IMR-90 (cell line): ENCODE data around the gene SLC26A1. TPM values are rescaled to one million over a fixed set of nuclear protein-coding genes. Genes with fewer than 3 reads are reported as not detected.

Experiments
- ATAC-seq: fragments of 200-7000 bp; cut with Tn5 transposase; 2 replicates; pipeline ENCODE4 v1.9.1; 2020; ENCODE audit warnings: low read depth, mild to moderate bottlenecking, moderate library complexity
- BruUV-seq: library from RNA; stranded (reverse); fragments of 400-500 nt; replicated peaks from 2 replicates; lab custom pipeline; 2021; lab: Mats Ljungman, UMichigan
- CTCF ChIA-PET: fragments of 300-600 bp; formaldehyde crosslinking; extraction: SDS; loops from one replicate; lab custom pipeline; 2021; ENCODE audit warnings: antibody characterized with exemption; lab: Yijun Ruan, JAX
- POLR2A ChIA-PET: fragments of 300-600 bp; sonication (Branson Sonifier 250); formaldehyde crosslinking; loops from one replicate; lab custom pipeline; 2022; ENCODE audit warnings: antibody characterized with exemption; ENCODE audit not compliant: unreplicated experiment; lab: Charles Lee
- DNase-seq: peaks from one replicate; pipeline ENCODE4 v3.0.0; 2013
- H2AFZ ChIP-seq: replicated peaks from 2 replicates; pipeline ENCODE3; 2013; ENCODE audit warnings: low read length, mild to moderate bottlenecking; ENCODE audit not compliant: poor library complexity
- H2AK5ac ChIP-seq: 2 replicates; pipeline ENCODE4 v1.6.1; 2013; ENCODE audit warnings: low read depth, low read length, inconsistent platforms
- H2AK9ac ChIP-seq: replicated peaks from 2 replicates; pipeline ENCODE3; 2013; ENCODE audit warnings: mild to moderate bottlenecking, low read depth, low read length, moderate library complexity; ENCODE audit not compliant: poor library complexity
- H2BK120ac ChIP-seq: 2 replicates; pipeline ENCODE4 v1.6.1; 2013; ENCODE audit warnings: low read depth, low read length, inconsistent platforms
- H2BK15ac ChIP-seq: 3 replicates; pipeline ENCODE4 v1.6.1; 2013; ENCODE audit warnings: low read depth, low read length, inconsistent platforms
- H2BK20ac ChIP-seq: 2 replicates; pipeline ENCODE4 v1.6.1; 2013; ENCODE audit warnings: low read depth, mild to moderate bottlenecking, inconsistent platforms, low read length, moderate library complexity
- H2BK5ac ChIP-seq: 2 replicates; pipeline ENCODE4 v1.6.1; 2013; ENCODE audit warnings: mild to moderate bottlenecking, low read depth, low read length, inconsistent platforms; ENCODE audit not compliant: poor library complexity, severe bottlenecking
- H3K14ac ChIP-seq: replicated peaks from 2 replicates; pipeline ENCODE4 v1.6.1; 2013; ENCODE audit warnings: low read depth, low read length, inconsistent platforms
- H3K18ac ChIP-seq: 2 replicates; pipeline ENCODE4 v1.6.1; 2013; ENCODE audit warnings: low read depth, low read length, control low read depth
- H3K23ac ChIP-seq: 2 replicates; pipeline ENCODE4 v1.6.1; 2013; ENCODE audit warnings: low read depth, low read length, inconsistent platforms
- H3K27ac ChIP-seq: 2 replicates; pipeline ENCODE4 v1.5.1; 2013; ENCODE audit warnings: mild to moderate bottlenecking, control low read depth, low read length; ENCODE audit not compliant: insufficient read depth
- H3K27me3 ChIP-seq: 2 replicates; pipeline ENCODE4 v1.6.1; 2013; ENCODE audit warnings: low read length; ENCODE audit not compliant: control insufficient read depth, insufficient read depth
- H3K36me3 ChIP-seq: 2 replicates; pipeline ENCODE4 v1.6.1; 2013; ENCODE audit warnings: low read length, mixed read lengths; ENCODE audit not compliant: control insufficient read depth, insufficient read depth
- H3K4ac ChIP-seq: 2 replicates; pipeline ENCODE4 v1.6.1; 2013; ENCODE audit warnings: low read depth, low read length, inconsistent platforms
- H3K4me1 ChIP-seq: 2 replicates; pipeline ENCODE4 v1.6.1; 2013; ENCODE audit warnings: low read length, mixed read lengths; ENCODE audit not compliant: control insufficient read depth, insufficient read depth
- H3K4me2 ChIP-seq: 2 replicates; pipeline ENCODE4 v1.6.1; 2013; ENCODE audit warnings: low read depth, mild to moderate bottlenecking, control low read depth, low read length, moderate library complexity
- H3K4me3 ChIP-seq: 2 replicates; pipeline ENCODE4 v1.5.1; 2013; ENCODE audit warnings: low read depth, mild to moderate bottlenecking, control low read depth, low read length, moderate library complexity; ENCODE audit not compliant: insufficient read depth
- H3K56ac ChIP-seq: 2 replicates; pipeline ENCODE4 v1.6.1; 2013; ENCODE audit warnings: low read length, inconsistent platforms; ENCODE audit not compliant: insufficient read depth; ENCODE audit errors: extremely low read depth
- H3K79me1 ChIP-seq, 2 experiments: 2 replicates each; pipeline ENCODE4 v1.6.1; 2013; ENCODE audit warnings: low read length in 2 of 2, inconsistent platforms in 1 of 2, low read depth in 1 of 2
- H3K9ac ChIP-seq: 2 replicates; pipeline ENCODE4 v1.6.1; 2013; ENCODE audit warnings: low read depth, low read length, control low read depth
- H3K9me1 ChIP-seq: 2 replicates; pipeline ENCODE4 v1.6.1; 2013; ENCODE audit warnings: low read length, inconsistent platforms; ENCODE audit not compliant: insufficient read depth
- H3K9me3 ChIP-seq: 2 replicates; pipeline ENCODE4 v1.6.1; 2013; ENCODE audit warnings: low read length; ENCODE audit not compliant: control insufficient read depth, insufficient read depth
- H4K20me1 ChIP-seq: 2 replicates; pipeline ENCODE4 v1.6.1; 2013; ENCODE audit warnings: low read length, inconsistent platforms; ENCODE audit not compliant: insufficient read depth
- H4K5ac ChIP-seq: 2 replicates; pipeline ENCODE4 v1.6.1; 2013; ENCODE audit warnings: mild to moderate bottlenecking, low read depth, low read length, control low read depth
- H4K8ac ChIP-seq, 2 experiments: 2 replicates each; pipeline ENCODE4 v1.6.1; 2013; ENCODE audit warnings: low read depth in 2 of 2, low read length in 2 of 2, control low read depth in 1 of 2, inconsistent platforms in 1 of 2
- H4K91ac ChIP-seq: 2 replicates; pipeline ENCODE4 v1.6.1; 2013; ENCODE audit warnings: low read depth, low read length, inconsistent platforms; ENCODE audit not compliant: insufficient read depth
- BHLHE40 ChIP-seq: fragments of 150-350 bp; IDR thresholded peaks from 2 replicates; pipeline ENCODE4 v1.6.1; 2016; ENCODE audit warnings: mild to moderate bottlenecking, low read depth, low read length
- CHD1 ChIP-seq: IDR thresholded peaks from 2 replicates; pipeline ENCODE4 v1.6.1; 2012; ENCODE audit warnings: low read depth, low read length, improper control_type of control experiment
- MAFK ChIP-seq: IDR thresholded peaks from 2 replicates; pipeline ENCODE4 v1.6.1; 2012; ENCODE audit warnings: low read depth, low read length, improper control_type of control experiment
- RCOR1 ChIP-seq: IDR thresholded peaks from 2 replicates; pipeline ENCODE4 v1.6.1; 2012; ENCODE audit warnings: mild to moderate bottlenecking, low read length, improper control_type of control experiment; ENCODE audit not compliant: insufficient replicate concordance
- RFX5 ChIP-seq: IDR thresholded peaks from 2 replicates; pipeline ENCODE4 v1.8.0; 2012; ENCODE audit warnings: low read depth, mild to moderate bottlenecking, low read length, moderate library complexity
- SMC3 ChIP-seq: fragments of 150-350 bp; IDR thresholded peaks from 2 replicates; pipeline ENCODE4 v1.6.1; 2016; ENCODE audit warnings: low read depth, mild to moderate bottlenecking, antibody characterized with exemption, low read length, moderate library complexity
- USF2 ChIP-seq: fragments of 150-350 bp; IDR thresholded peaks from 2 replicates; pipeline ENCODE4 v1.6.1; 2017; ENCODE audit warnings: mild to moderate bottlenecking, antibody characterized with exemption, low read length, low read depth
- WGBS, 2 experiments: methylation state at CpG; one replicate each; pipeline versions ENCODE4 v1.1.5 to v1.1.7; 2013; ENCODE audit warnings: missing lambda C conversion rate in 2 of 2; ENCODE audit not compliant: insufficient read length in 1 of 2; ENCODE audit errors: extremely low coverage in 2 of 2; 5-methylcytosine and 5-hydroxymethylcytosine counted together
- dilution Hi-C: fragments of 300-500 bp; cut with HindIII; formaldehyde crosslinking; loops from one replicate; pipeline ENCODE4 v1.14.3; 2018; ENCODE audit warnings: low sequenced_read_pairs; ENCODE audit not compliant: unreplicated experiment
- in situ Hi-C: fragments of 300-500 bp; cut with MboI; formaldehyde crosslinking; loops from 3 replicates; pipeline ENCODE4 v1.14.3; 2019; ENCODE audit warnings: low sequenced_read_pairs, inconsistent platforms, mixed read lengths
- intact Hi-C: fragments of 100-400 bp; cut with micrococcal nuclease; formaldehyde crosslinking; loops from 2 replicates; pipeline ENCODE4 v1.10.0; 2022
- polyA plus RNA-seq, 3 experiments: library from polyadenylated mRNA; depleted of rRNA; stranded (reverse); fragments of >200 nt; gene quantifications; 2 replicates each; pipeline ENCODE4 v1.2.3, GENCODE V29; 2012; ENCODE audit warnings: low replicate concordance in 1 of 3
- total RNA-seq: library from RNA; depleted of rRNA; stranded (reverse); fragments of >200 nt; gene quantifications from 2 replicates; pipeline ENCODE4 v1.2.3, GENCODE V29; 2012

Gene SLC26A1
- total and polyA plus RNA-seq, 2 of the 4 experiments (the other 2 are of a cell fraction), result 0.09 TPM; not detected in 1

DNA sequence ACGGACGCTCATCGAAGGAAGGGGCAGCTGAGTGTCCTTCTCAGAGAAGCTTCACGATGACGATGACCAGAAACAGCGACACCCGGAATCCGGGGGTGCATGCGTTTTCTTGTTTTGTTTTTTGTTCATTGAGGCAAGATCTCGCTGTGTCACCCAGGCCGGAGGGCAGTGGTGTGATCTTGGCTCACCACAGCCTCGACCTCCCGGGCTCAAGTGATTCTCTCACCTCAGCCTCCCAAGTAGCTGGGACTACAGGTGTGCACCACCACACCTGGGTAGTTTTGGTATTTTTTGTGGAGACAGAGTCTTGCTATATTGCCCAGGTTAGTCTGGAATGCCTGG is 39.7 kb downstream of the SLC26A1 start:
- Histone ChIP-seq H3K4ac (no peak overlapping the region), H2AK5ac (no peak overlapping the region), H4K20me1 (0 out of 2 replicates have a peak, but pooled peaks cover 7% of the 10 kb centered on the region), H3K14ac (no peak overlapping the region), H3K79me1 (no peaks in the 10 kb centered on the region), H4K8ac (no peak overlapping the region), H2BK20ac (no peak overlapping the region), H3K27ac (no peak overlapping the region), H3K56ac (no peak overlapping the region), H2BK5ac (no peak overlapping the region), H4K91ac (no peak overlapping the region), H2BK120ac (no peak overlapping the region), H4K5ac (no peak overlapping the region), H3K9me1 (0 out of 2 replicates have a peak, but pooled peaks cover 5% of the 10 kb centered on the region), H3K4me1 (no peaks in the 10 kb centered on the region), H3K4me3 (no peak overlapping the region), H3K4me2 (no peak overlapping the region), H3K9ac (no peak overlapping the region), H3K27me3 (no peaks in the 10 kb centered on the region), H3K23ac (no peak overlapping the region), H2AFZ (no peak overlapping the region), H3K36me3 (peaks cover 17% of the 10 kb centered on the region), H2AK9ac (peak overlapping the region; percentile 37), H3K18ac (no peak overlapping the region), H3K9me3 (no peaks in the 10 kb centered on the region), H2BK15ac (no peak overlapping the region)
- in situ Hi-C loops (no loop called here), intact Hi-C loops (no loop called here), dilution Hi-C loops (no loop called here)
- ATAC-seq (no peak), DNase-seq (no peak)
- ChIA-PET CTCF (no interaction called here), POLR2A (no interaction called here)
- TF ChIP-seq RFX5 (no peak), CHD1 (no peak), MAFK (no peak), SMC3 (no peak), BHLHE40 (no peak), USF2 (no peak), RCOR1 (no peak)
- 100% methylated on average over 2 of the region's 13 CpGs; no CpG with 5 or more reads in 1 of the 2 experiments for WGBS, 2 experiments
- BruUV-seq, result no TSS peak
